Activated gamma-delta T cell treated with anti-CD3 and anti-CD28 coated beads, Interleukin-2, amount 50 U/mL, for 16 hours (primary cell): ENCODE results near the gene ZFP36L2.

ENCODE experiments used
- DNase-seq: peaks from one replicate; pipeline ENCODE4 v3.0.0-alpha.2; 2020; ENCODE audit warnings: low read depth

Gene ZFP36L2

DNA sequence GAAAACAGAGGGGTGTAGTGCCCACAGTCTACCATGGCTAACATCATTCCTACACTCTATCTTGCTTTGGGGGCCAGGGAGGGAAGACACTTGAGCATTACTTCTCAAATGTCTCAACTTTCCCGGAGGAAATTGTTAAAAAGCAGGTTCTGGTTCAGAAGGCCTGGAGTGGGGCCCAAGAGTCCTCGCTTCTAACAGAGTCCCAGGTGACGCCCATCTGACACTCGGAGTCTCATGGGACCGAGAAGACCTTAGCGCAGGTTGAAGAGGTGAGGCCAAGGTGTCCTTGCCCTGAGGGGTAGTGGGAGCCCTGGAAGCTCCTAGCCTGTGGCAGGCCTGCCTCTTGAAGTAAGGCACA, 40.1 kb downstream of the ZFP36L2 start:
- no peak for DNase-seq

DNA sequence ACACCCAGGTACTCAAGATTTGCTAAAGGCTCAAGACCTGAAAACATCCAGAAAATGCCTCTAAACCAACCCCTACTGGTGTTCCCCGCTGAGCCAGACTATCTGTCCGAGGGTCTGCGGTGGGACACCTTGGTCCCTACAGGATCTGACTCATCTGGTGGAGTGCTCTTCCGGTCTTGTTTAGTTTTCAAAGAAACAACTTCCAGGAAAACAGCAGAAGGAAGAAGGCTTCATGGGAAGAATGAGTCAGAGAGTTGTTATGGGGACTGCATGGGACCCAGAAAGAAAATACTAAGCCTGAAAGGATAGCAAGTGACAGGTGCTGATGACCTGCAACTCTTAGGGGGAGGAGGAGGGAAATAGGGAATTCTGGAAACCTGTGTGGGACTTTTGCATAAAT, 41.3 kb downstream of the ZFP36L2 start:
- no peak for DNase-seq

DNA sequence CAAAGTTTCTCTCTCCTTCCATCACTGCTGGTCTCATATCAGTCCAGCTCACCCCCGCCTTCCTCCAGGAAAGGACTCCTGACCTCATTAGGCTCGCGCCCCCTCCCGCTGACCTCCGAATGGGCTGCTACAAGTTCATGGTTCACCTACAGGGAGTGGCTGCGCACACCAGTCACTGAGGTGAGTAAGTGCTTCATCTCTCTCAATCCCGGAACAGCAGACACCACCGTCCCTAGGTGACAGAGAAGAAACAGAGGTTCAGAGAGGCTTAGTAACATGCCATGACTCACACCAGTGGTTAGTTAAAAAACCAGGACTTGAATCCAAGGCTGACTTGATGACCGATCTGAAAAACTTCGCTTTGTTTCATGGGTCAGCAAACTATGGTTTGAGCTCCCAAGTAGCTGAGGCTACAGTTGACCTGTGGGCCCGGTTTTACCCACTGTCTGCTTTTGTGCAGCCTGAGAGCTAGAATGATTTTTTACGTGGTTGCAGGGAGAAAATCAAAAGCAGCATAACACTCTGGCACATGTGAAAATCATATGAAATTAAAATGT, 42.0 kb downstream of the ZFP36L2 start:
- DNase-seq, result no peak

- no peak for DNase-seq
Observed at GRCh38 chr2:43183743-43184142, 42.7 kb downstream of the ZFP36L2 start.

DNA sequence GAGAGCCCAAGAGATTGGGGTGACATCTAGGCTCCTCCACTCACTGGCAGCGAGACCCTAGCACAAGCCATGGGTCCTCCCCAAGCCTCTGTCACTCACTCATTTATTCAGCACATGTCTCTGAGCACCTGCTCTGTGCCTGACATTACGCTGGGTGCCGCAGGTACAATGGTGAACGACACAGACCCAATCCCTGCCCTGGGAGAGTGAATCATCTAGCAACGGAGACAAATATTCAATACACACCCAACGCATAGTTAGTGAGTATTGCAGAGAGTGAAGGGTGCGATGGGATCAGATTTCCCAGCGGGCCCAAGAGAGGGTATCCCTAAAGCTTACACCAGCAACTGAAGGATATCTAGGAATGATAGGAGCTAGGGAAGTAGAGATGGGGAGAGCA, 45.5 kb downstream of the ZFP36L2 start:
- no peak for DNase-seq

DNA sequence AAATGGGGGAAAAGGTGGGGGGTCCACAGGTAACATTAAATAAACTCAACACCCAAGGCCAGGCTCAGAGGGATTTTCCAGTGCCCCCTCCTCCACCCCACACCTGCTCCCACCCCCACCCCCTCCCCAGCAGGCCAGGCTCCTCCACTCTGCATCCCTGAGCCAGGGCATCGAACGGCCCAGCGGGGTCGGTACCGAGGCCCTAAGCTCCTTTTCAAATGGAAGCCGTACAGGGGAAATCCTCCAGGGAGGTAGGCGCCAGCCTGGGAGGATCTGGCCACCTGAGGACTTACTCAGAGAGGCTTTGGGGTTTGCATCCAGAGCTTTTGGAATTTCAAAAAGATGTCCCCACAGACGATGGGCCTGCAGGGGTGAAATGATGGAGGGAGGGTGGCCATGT, 46.5 kb downstream of the ZFP36L2 start:
- DNase-seq, result no peak

DNA sequence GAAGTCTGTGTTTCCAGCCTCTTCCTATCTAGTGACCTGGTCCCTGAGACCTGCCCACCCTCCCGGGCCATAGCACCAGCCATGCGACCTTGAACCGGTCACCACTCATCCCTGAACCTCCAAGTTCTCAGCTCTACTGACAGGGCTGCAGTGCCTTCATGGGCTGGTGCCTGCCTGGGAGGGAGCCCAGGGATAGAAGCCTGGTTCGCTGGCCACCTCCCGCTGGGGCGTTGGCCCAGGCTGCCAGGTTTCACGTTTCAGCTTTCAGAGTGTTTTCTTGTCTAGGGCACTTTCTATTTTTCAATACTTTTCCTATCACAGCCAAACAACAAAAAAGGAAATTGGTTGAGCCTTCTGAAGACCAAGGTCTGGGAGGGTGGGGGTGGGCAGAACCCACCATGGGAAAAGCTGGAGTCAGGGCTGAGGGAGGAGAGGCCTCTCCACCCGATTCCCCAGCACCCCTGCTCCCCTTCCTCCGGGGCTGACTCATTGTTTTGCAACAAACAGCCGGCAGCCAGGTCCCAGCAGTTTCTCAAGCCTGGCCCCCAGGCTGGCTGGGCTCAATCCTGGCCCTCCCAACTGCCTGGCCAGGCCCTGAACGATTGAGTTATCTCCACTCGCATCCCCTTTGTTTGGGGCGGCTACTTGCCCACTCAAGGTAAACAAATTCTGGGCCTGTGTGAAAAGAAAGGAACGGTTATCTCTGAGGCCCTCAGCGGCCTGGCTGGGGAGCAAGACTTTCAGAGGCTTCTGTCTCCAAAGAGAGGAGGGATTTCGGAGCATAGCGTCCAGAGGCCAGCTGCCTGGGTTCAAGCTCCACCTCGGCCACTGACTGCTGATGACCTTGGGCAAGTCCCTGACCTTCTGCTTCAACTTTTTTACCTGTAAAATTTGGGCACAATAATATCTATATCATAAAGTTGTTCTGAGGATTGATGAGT, 47.5 kb downstream of the ZFP36L2 start:
- DNase-seq, result no peak

GRCh38 chr2:43178055-43178598, 48.3 kb downstream of the ZFP36L2 start:
- no peak for DNase-seq

DNA sequence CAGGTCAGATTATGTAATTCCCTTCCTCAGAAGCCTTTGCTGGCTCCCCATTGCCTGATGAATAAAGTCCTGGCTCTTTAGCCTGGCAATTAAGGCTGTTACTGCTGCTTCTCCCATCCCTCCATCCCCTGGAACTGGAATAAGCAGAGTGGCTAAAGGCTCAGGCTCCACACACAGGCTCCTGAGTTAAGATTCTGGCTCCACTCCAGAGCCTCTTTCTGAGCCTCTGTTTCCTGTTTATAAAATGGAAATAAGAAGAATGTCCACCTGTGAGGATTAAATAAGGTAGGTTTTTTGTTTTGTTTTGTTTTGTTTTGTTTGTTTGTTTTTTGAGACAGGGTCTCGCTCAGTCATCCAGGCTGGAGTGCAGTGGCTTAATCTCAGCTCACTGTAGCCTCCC, 50.0 kb downstream of the ZFP36L2 start:
- no peak for DNase-seq

- DNase-seq, result no peak
Observed at GRCh38 chr2:43175876-43176275, 50.5 kb downstream of the ZFP36L2 start.

DNA sequence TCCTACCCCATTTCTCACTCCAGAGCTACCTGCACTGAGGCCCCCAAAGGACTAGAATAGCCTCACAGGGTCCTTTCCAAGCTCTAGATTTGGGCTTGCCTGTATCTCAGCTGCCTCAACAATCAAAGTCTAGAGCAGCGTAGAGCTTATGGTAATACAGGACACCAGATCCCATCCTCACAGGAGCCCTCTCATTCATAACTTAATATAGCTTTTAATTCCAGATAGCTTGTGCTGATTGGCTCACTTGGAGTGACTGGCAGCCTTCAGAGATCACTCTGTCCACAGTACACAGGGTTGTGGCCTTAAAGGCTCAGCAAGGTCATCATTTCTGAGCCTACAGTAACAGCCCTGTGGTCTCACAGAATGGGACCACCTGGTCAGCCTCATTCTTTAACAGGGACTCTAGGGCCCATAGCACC, 51.4 kb downstream of the ZFP36L2 start:
- DNase-seq, result no peak

DNA sequence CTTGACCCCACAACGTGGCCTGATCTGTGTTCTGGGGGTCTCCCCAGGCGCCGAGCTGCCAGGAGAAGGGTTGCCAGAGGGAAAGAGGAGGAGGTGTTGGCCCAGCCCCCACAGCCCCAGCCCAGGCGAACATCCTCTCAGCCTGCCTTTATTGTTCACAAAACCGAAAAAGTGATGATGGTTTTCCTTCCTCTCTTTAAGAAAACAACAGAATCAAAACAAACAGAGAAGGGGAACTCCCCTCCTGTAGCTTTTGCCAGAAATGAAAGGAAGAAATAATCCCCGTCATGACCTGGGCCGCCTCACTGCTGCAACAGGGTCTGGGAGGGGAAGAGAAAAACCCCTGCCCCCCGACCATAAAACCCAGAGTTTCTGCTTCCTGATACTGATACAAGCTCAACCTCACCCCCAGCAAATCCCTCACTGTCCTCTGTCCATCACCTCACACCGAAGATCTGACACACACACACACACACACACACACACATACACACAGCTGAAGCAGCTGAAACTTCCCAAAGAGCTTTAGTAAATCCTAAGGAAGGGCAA, 52.0 kb downstream of the ZFP36L2 start:
- DNase-seq, result peak; percentile 67
